Transverse colon (tissue), 4 donors: Measurements from ENCODE around the gene SYNE2. TPM values are rescaled to one million over a fixed set of nuclear protein-coding genes. Genes with fewer than 3 reads are reported as not detected.
A peak's percentile ranks its signal among the peaks of the same experiment; 100 is the strongest.

Experiments
- DNase-seq: peaks from one replicate; pipeline ENCODE4 v3.0.0-alpha.2; 2019
- H3K27ac ChIP-seq, 4 donors: fragments of 200-600 bp; sonication (generic); 2 replicates each; pipeline ENCODE4 v1.5.1; 2016 to 2018; ENCODE audit warnings: inconsistent platforms in 4 of 4
- H3K27me3 ChIP-seq: fragments of 200-600 bp; sonication (generic); 2 replicates; pipeline ENCODE4 v1.5.1; 2017; ENCODE audit warnings: inconsistent platforms
- H3K36me3 ChIP-seq, 4 donors: fragments of 200-600 bp; sonication (generic); 2 replicates each; pipeline ENCODE4 v1.5.1; 2017 to 2019; ENCODE audit warnings: inconsistent platforms in 4 of 4
- H3K4me1 ChIP-seq, 4 donors: fragments of 200-600 bp; sonication (generic); 2 replicates each; pipeline ENCODE4 v1.5.1; 2017 to 2020; ENCODE audit warnings: inconsistent platforms in 4 of 4
- H3K4me3 ChIP-seq, 4 donors: fragments of 200-600 bp; sonication (generic); 1 replicate in 1 of 4; 2 replicates in 3 of 4; pipeline versions ENCODE4 v1.5.1 to v1.6.1; 2017 to 2019; ENCODE audit warnings: inconsistent platforms in 4 of 4
- H3K9me3 ChIP-seq, 2 donors: fragments of 200-600 bp; sonication (generic); 2 replicates each; pipeline ENCODE4 v1.5.1; 2017 to 2019; ENCODE audit warnings: inconsistent platforms in 2 of 2
- CTCF ChIP-seq, 5 experiments: fragments of 200-600 bp in 3 of 5; fragments of 450-650 bp in 2 of 5; sonication (generic) in 3 of 5; IDR thresholded peaks; 1 replicate in 2 of 5; 2 replicates in 3 of 5; pipeline ENCODE4 v1.5.1; 2016 to 2017; ENCODE audit warnings: antibody characterized with exemption in 5 of 5, inconsistent platforms in 3 of 5, mild to moderate bottlenecking in 2 of 5, moderate library complexity in 1 of 5
- EP300 ChIP-seq: sonication (generic); formaldehyde crosslinking; IDR thresholded peaks from one replicate; pipeline ENCODE4 v1.6.1; 2017; ENCODE audit warnings: antibody characterized with exemption, low read depth
- POLR2A ChIP-seq: fragments of 450-650 bp; IDR thresholded peaks from one replicate; pipeline ENCODE4 v1.6.1; 2016; ENCODE audit warnings: antibody characterized with exemption, mild to moderate bottlenecking, moderate library complexity
- POLR2AphosphoS5 ChIP-seq, 3 donors: sonication (generic); formaldehyde crosslinking; IDR thresholded peaks; one replicate each; pipeline ENCODE4 v1.6.1; 2016; ENCODE audit warnings: antibody characterized with exemption in 3 of 3
- WGBS, 2 donors: methylation state at CpG; one replicate each; pipeline ENCODE4 v1.1.5; 2018; ENCODE audit warnings: low coverage in 1 of 2; 5-methylcytosine and 5-hydroxymethylcytosine counted together
- in situ Hi-C, 4 donors: fragments of 200-750 bp; cut with MboI; loops; one replicate each; pipeline versions ENCODE4 v1.15.0 to v1.15.1; 2017; ENCODE audit warnings: low sequenced_read_pairs in 3 of 4, low pct_ligation_motif_present in 1 of 4, low pct_unique_long_range_greater_than_20kb in 1 of 4
- intact Hi-C: fragments of 100-400 bp; cut with DNase I; formaldehyde crosslinking; loops from one replicate; pipeline ENCODE4 v1.15.1; 2023; ENCODE audit warnings: low total_unique reads
- total RNA-seq, 4 donors: library from RNA; depleted of rRNA; stranded (reverse); fragments of >200 nt; gene quantifications; one replicate each; pipeline ENCODE4 v1.1.0, GENCODE V29; 2016

Gene SYNE2
- total RNA-seq, 4 donors from 2014 or later = 242 to 491 (median 304) TPM

GRCh38 chr14:64110802-64111201 lies 258.0 kb downstream of the SYNE2 start:
- TF ChIP-seq POLR2A (no peak), CTCF (IDR thresholded peaks at IDR 0.05) (no peak), POLR2AphosphoS5 (IDR thresholded peaks at IDR 0.05) (no peak)
- Histone ChIP-seq H3K4me3 (no peak overlapping the region), H3K27me3 (no peaks in the 10 kb centered on the region), H3K4me1 (peaks cover 0 to 23% (median 4%) of the 10 kb centered on the region in 4 donors), H3K9me3 (no peaks in the 10 kb centered on the region), H3K27ac (peak overlapping the region in 1 of 4 donors; percentile 68), H3K36me3 (peaks cover 0 to 16% (median 5%) of the 10 kb centered on the region in 4 donors)
- intact Hi-C loops (no loop called here), in situ Hi-C loops (no loop called here)
- WGBS, 2 donors = 92% methylated on average over 1 of the region's 1 CpG; no CpG with 5 or more reads in 1 of the 2 donors
- DNase-seq = no peak

GRCh38 chr14:64112867-64113678 lies 260.3 kb downstream of the SYNE2 start:
- H3K27ac ChIP-seq = peak overlapping the region; percentile 68 to 80 (median 76)
- WGBS, 2 donors = 44 to 60% methylated on average over 10 to 17 of the region's 17 CpGs
- no peaks in the 10 kb centered on the region for H3K9me3 ChIP-seq
- H3K4me1 ChIP-seq = peaks cover 0 to 23% (median 4%) of the 10 kb centered on the region in 4 donors
- H3K4me3 ChIP-seq = peak overlapping the region in 1 of 4 donors; percentile 12
- no peaks in the 10 kb centered on the region for H3K27me3 ChIP-seq
- intact Hi-C loops = no loop called here
- H3K36me3 ChIP-seq = peaks cover 0 to 4% (median 0%) of the 10 kb centered on the region in 4 donors
- in situ Hi-C loops = no loop called here
- peak; percentile 75 for DNase-seq
- no peak for TF ChIP-seq EP300
- no peak for TF ChIP-seq POLR2A
- no peak for TF ChIP-seq CTCF (IDR thresholded peaks at IDR 0.05)
- peak in 1 of 3 donors; percentile 40 for TF ChIP-seq POLR2AphosphoS5 (IDR thresholded peaks at IDR 0.05)

- no peak for TF ChIP-seq POLR2AphosphoS5 (IDR thresholded peaks at IDR 0.05)
- TF ChIP-seq CTCF (IDR thresholded peaks at IDR 0.05) = no peak
- no peak for TF ChIP-seq POLR2A
- peaks cover 0 to 23% (median 4%) of the 10 kb centered on the region in 4 donors for H3K4me1 ChIP-seq
- in situ Hi-C loops = no loop called here
- H3K4me3 ChIP-seq = no peak overlapping the region
- intact Hi-C loops = no loop called here
- H3K36me3 ChIP-seq = peaks cover 0 to under 1% (median 0%) of the 10 kb centered on the region in 4 donors
- no peaks in the 10 kb centered on the region for H3K27me3 ChIP-seq
- no peak for DNase-seq
- H3K9me3 ChIP-seq = no peaks in the 10 kb centered on the region
- 13 to 52% methylated on average over 3 to 9 of the region's 9 CpGs for WGBS, 2 donors
- peak overlapping the region; percentile 68 to 80 (median 76) for H3K27ac ChIP-seq
These were observed 261.4 kb downstream of the SYNE2 start for GRCh38 chr14:64114166-64114565.

- H3K4me1 ChIP-seq = peaks cover 0 to 23% (median 4%) of the 10 kb centered on the region in 4 donors
- TF ChIP-seq EP300 = no peak
- no peak for TF ChIP-seq POLR2A
- no peak for TF ChIP-seq POLR2AphosphoS5 (IDR thresholded peaks at IDR 0.05)
- no peak for TF ChIP-seq CTCF (IDR thresholded peaks at IDR 0.05)
- H3K4me3 ChIP-seq = no peak overlapping the region
- no peaks in the 10 kb centered on the region for H3K27me3 ChIP-seq
- in situ Hi-C loops = no loop called here
- WGBS, 2 donors = 91% methylated on average over 7 of the region's 7 CpGs; no CpG with 5 or more reads in 1 of the 2 donors
- DNase-seq = no peak
- peaks cover 0 to 7% (median 0%) of the 10 kb centered on the region in 4 donors for H3K36me3 ChIP-seq
- no peaks in the 10 kb centered on the region for H3K9me3 ChIP-seq
- no peak overlapping the region for H3K27ac ChIP-seq
- intact Hi-C loops = no loop called here
These were observed 262.0 kb downstream of the SYNE2 start for GRCh38 chr14:64114796-64115195.
